ENCODE measurements around the gene TTYH3. TPM values are rescaled to one million over a fixed set of nuclear protein-coding genes. Genes with fewer than 3 reads are reported as not detected.

TTYH3 gene
- total RNA-seq, 4 donors from 2014 or later = 7.2 to 43.2 (median 15.7) TPM

- no peak for DNase-seq (ENCODE audit: low spot score in 2 of 2)
- H3K27me3 ChIP-seq = no peaks in the 10 kb centered on the region
- H3K36me3 ChIP-seq = peaks cover 0 to 95% (median 0%) of the 10 kb centered on the region in 3 donors
- TF ChIP-seq CTCF (IDR thresholded peaks at IDR 0.05) (no peak), EP300 (IDR thresholded peaks at IDR 0.05) (no peak), POLR2A (IDR thresholded peaks at IDR 0.05) (no peak)
- WGBS, 2 donors = 85 to 88% methylated on average over 21 to 22 of the region's 22 CpGs
- no peak overlapping the region for H3K27ac ChIP-seq
- H3K9me3 ChIP-seq = no peaks in the 10 kb centered on the region
- no peaks in the 10 kb centered on the region for H3K4me1 ChIP-seq
- H3K4me3 ChIP-seq = no peak overlapping the region
Observed at GRCh38 chr7:2596464-2597272, 35.1 kb upstream of the TTYH3 start.

- WGBS, 2 donors = 83 to 84% methylated on average over 13 of the region's 13 CpGs
Observed at GRCh38 chr7:2597273-2597640, 34.5 kb upstream of the TTYH3 start.

GRCh38 chr7:2598154-2598823 is 33.5 kb upstream of the TTYH3 start:
- Histone ChIP-seq H3K9me3 (no peaks in the 10 kb centered on the region), H3K36me3 (peaks cover 0 to 94% (median 4%) of the 10 kb centered on the region in 3 donors), H3K4me3 (no peak overlapping the region), H3K4me1 (no peaks in the 10 kb centered on the region), H3K27me3 (no peaks in the 10 kb centered on the region), H3K27ac (no peak overlapping the region)
- TF ChIP-seq EP300 (IDR thresholded peaks at IDR 0.05) (no peak), CTCF (IDR thresholded peaks at IDR 0.05) (no peak), POLR2A (IDR thresholded peaks at IDR 0.05) (no peak)
- 80 to 85% methylated on average over 21 to 28 of the region's 29 CpGs for WGBS, 2 donors
- no peak for DNase-seq (ENCODE audit: low spot score in 2 of 2)

More at GRCh38 chr7:2597273-2597640, 34.5 kb upstream of the TTYH3 start:
- DNase-seq (ENCODE audit: low spot score in 2 of 2) = no peak
- no peaks in the 10 kb centered on the region for H3K4me1 ChIP-seq
- H3K36me3 ChIP-seq = peaks cover 0 to 95% (median 4%) of the 10 kb centered on the region in 3 donors
- no peak overlapping the region for H3K27ac ChIP-seq
- H3K4me3 ChIP-seq = no peak overlapping the region
- no peak for TF ChIP-seq POLR2A (IDR thresholded peaks at IDR 0.05)
- no peak for TF ChIP-seq EP300 (IDR thresholded peaks at IDR 0.05)
- TF ChIP-seq CTCF (IDR thresholded peaks at IDR 0.05) = no peak
- no peaks in the 10 kb centered on the region for H3K9me3 ChIP-seq
- no peaks in the 10 kb centered on the region for H3K27me3 ChIP-seq

GRCh38 chr7:2601065-2601464 is 30.7 kb upstream of the TTYH3 start:
- no peaks in the 10 kb centered on the region for H3K9me3 ChIP-seq
- TF ChIP-seq CTCF (IDR thresholded peaks at IDR 0.05) (no peak), EP300 (IDR thresholded peaks at IDR 0.05) (no peak), POLR2A (IDR thresholded peaks at IDR 0.05) (no peak)
- 37 to 45% methylated on average over 9 of the region's 9 CpGs for WGBS, 2 donors
- H3K27ac ChIP-seq = peak overlapping the region in 1 of 4 donors; percentile 18
- H3K36me3 ChIP-seq = peaks cover 0 to 84% (median 8%) of the 10 kb centered on the region in 3 donors
- H3K4me3 ChIP-seq = no peak overlapping the region
- no peaks in the 10 kb centered on the region for H3K27me3 ChIP-seq
- no peak for DNase-seq (ENCODE audit: low spot score in 2 of 2)
- no peaks in the 10 kb centered on the region for H3K4me1 ChIP-seq

GRCh38 chr7:2601907-2602306 is 29.9 kb upstream of the TTYH3 start:
- 89 to 92% methylated on average over 11 of the region's 11 CpGs for WGBS, 2 donors
- Histone ChIP-seq H3K27ac (no peak overlapping the region), H3K27me3 (no peaks in the 10 kb centered on the region), H3K36me3 (peaks cover 0 to 86% (median 8%) of the 10 kb centered on the region in 3 donors), H3K4me3 (no peak overlapping the region), H3K9me3 (no peaks in the 10 kb centered on the region), H3K4me1 (peaks cover 0 to 8% (median 0%) of the 10 kb centered on the region in 4 donors)
- DNase-seq (ENCODE audit: low spot score in 2 of 2) = no peak
- no peak for TF ChIP-seq EP300 (IDR thresholded peaks at IDR 0.05)
- TF ChIP-seq POLR2A (IDR thresholded peaks at IDR 0.05) = no peak
- no peak for TF ChIP-seq CTCF (IDR thresholded peaks at IDR 0.05)
